Colonic mucosa (tissue), 4 donors: Measurements from ENCODE around the gene TTC29. TPM values are rescaled to one million over a fixed set of nuclear protein-coding genes. Genes with fewer than 3 reads are reported as not detected.

Experiments used
- DNase-seq: peaks from one replicate; pipeline ENCODE4 v3.0.0-alpha.2; 2020
- H3K27ac ChIP-seq: fragments of 200-600 bp; one replicate; pipeline ENCODE4 v1.8.0; 2021
- H3K27me3 ChIP-seq: fragments of 200-600 bp; one replicate; pipeline ENCODE4 v1.8.0; 2021
- H3K36me3 ChIP-seq: fragments of 200-600 bp; one replicate; pipeline ENCODE4 v1.8.0; 2021
- H3K4me1 ChIP-seq: fragments of 200-600 bp; one replicate; pipeline ENCODE4 v1.8.0; 2021; ENCODE audit warnings: mild to moderate bottlenecking
- H3K4me3 ChIP-seq: fragments of 200-600 bp; one replicate; pipeline ENCODE4 v1.8.0; 2021
- H3K9ac ChIP-seq, 2 donors: one replicate each; pipeline ENCODE4 v1.7.0; 2013; ENCODE audit warnings: control low read depth in 2 of 2, low read depth in 2 of 2, low read length in 2 of 2
- H3K9me3 ChIP-seq: fragments of 200-600 bp; one replicate; pipeline ENCODE4 v1.8.0; 2021
- CTCF ChIP-seq: fragments of 200-600 bp; IDR thresholded peaks from one replicate; pipeline ENCODE4 v1.8.0; 2022; ENCODE audit warnings: antibody characterized with exemption, mild to moderate bottlenecking
- intact Hi-C: fragments of 100-400 bp; cut with DNase I; formaldehyde crosslinking; loops from one replicate; pipeline ENCODE4 v1.14.1; 2022
- total RNA-seq, 2 donors: library from RNA; stranded (reverse); fragmentation: NEBNext Ultra II Directional in 1 of 2; extraction: Animal tissue kit (Norgen Biotek cat#: 25700) in 1 of 2; gene quantifications; one replicate each; pipeline ENCODE4 v1.2.1, GENCODE V29; 2021
- donor health status: healthy.
- donor health status: DM: no; HTN: no; CAD: no.
- donor health status: DM: no; HTN: no; CAD: no.

TTC29 gene
- total RNA-seq = not detected

GRCh38 chr4:146945556-146946374, at the start of gene TTC29:
TTC29 (minus strand) TSS chr4:146945864; CDS start chr4:146939895, 5,969 bp downstream.
- no peak within 1 kb of the TSS for H3K9ac ChIP-seq

GRCh38 chr4:146981651-146982050, 36.0 kb upstream of the TTC29 start:
- intact Hi-C loops = no loop called here
- Histone ChIP-seq H3K27ac (no peak overlapping the region), H3K9ac (no peak overlapping the region)

More at GRCh38 chr4:146945556-146946374, at the start of gene TTC29:
- Histone ChIP-seq H3K4me3 (peak within 1 kb of the TSS; percentile 30), H3K9me3 (no peaks in the 10 kb centered on the region), H3K4me1 (peaks cover 3% of the 10 kb centered on the region), H3K36me3 (no peaks in the 10 kb centered on the region), H3K27ac (no peak within 1 kb of the TSS), H3K27me3 (peaks cover 11% of the 10 kb centered on the region)
- DNase-seq = peak; percentile 93
- TF ChIP-seq CTCF = no peak
- intact Hi-C loops = no loop called here

GRCh38 chr4:146978641-146979040, 33.0 kb upstream of the TTC29 start:
- intact Hi-C loops = no loop called here
- Histone ChIP-seq H3K4me1 (no peaks in the 10 kb centered on the region), H3K4me3 (no peak overlapping the region)

More at GRCh38 chr4:146981651-146982050, 36.0 kb upstream of the TTC29 start:
- no peaks in the 10 kb centered on the region for H3K27me3 ChIP-seq
- H3K36me3 ChIP-seq = no peaks in the 10 kb centered on the region
- no peak overlapping the region for H3K4me3 ChIP-seq
- no peak for DNase-seq
- no peaks in the 10 kb centered on the region for H3K9me3 ChIP-seq
- no peak for TF ChIP-seq CTCF
- no peaks in the 10 kb centered on the region for H3K4me1 ChIP-seq

GRCh38 chr4:146976145-146976544, 30.5 kb upstream of the TTC29 start:
- Histone ChIP-seq H3K36me3 (no peaks in the 10 kb centered on the region), H3K9ac (no peak overlapping the region), H3K4me1 (no peaks in the 10 kb centered on the region), H3K27ac (no peak overlapping the region), H3K9me3 (no peaks in the 10 kb centered on the region), H3K27me3 (no peaks in the 10 kb centered on the region), H3K4me3 (no peak overlapping the region)
- intact Hi-C loops = no loop called here
- no peak for TF ChIP-seq CTCF
- no peak for DNase-seq

More at GRCh38 chr4:146978641-146979040, 33.0 kb upstream of the TTC29 start:
- H3K9me3 ChIP-seq = no peaks in the 10 kb centered on the region
- no peak overlapping the region for H3K27ac ChIP-seq
- no peak for DNase-seq
- no peak overlapping the region for H3K9ac ChIP-seq
- H3K27me3 ChIP-seq = no peaks in the 10 kb centered on the region
- no peaks in the 10 kb centered on the region for H3K36me3 ChIP-seq
- TF ChIP-seq CTCF = no peak

GRCh38 chr4:146975527-146975926, 29.9 kb upstream of the TTC29 start:
- no peak for TF ChIP-seq CTCF
- Histone ChIP-seq H3K9me3 (no peaks in the 10 kb centered on the region), H3K27me3 (no peaks in the 10 kb centered on the region), H3K27ac (no peak overlapping the region), H3K9ac (no peak overlapping the region), H3K36me3 (no peaks in the 10 kb centered on the region), H3K4me3 (no peak overlapping the region), H3K4me1 (no peaks in the 10 kb centered on the region)
- intact Hi-C loops = no loop called here
- DNase-seq = no peak
